Panc1 (cell line): ENCODE measurements around the gene PRUNE2.

Source experiments
- CTCF ChIP-seq: fragments of 450-650 bp; IDR thresholded peaks from 2 replicates; pipeline ENCODE4 v1.5.1; 2017; ENCODE audit warnings: mild to moderate bottlenecking
- POLR2AphosphoS5 ChIP-seq: IDR thresholded peaks from 2 replicates; pipeline ENCODE4 v1.6.1; 2012; ENCODE audit warnings: mild to moderate bottlenecking, low read depth, low read length, moderate library complexity
- SIN3A ChIP-seq: IDR thresholded peaks from 2 replicates; pipeline ENCODE4 v1.6.1; 2012; ENCODE audit warnings: low read depth, mild to moderate bottlenecking, low read length, moderate library complexity, borderline replicate concordance; ENCODE audit not compliant: insufficient read depth

GRCh38 chr9:76835571-76836283 is 70.2 kb downstream of the PRUNE2 start:
- TF ChIP-seq CTCF (no peak), POLR2AphosphoS5 (no peak), SIN3A (no peak)
